NCI-H1436 (cell line): ENCODE measurements around the gene CCDC187.
A peak's percentile ranks its signal among the peaks of the same experiment; 100 is the strongest.
"Not testable (repeated sequence)": the region's sequence is repeated elsewhere in the genome, so short reads cannot be mapped to it uniquely, and the experiment has no call there.

Source experiments
- DNase-seq: peaks from one replicate; lab custom pipeline; 2025; lab: John Stamatoyannopoulos, UW

The CCDC187 gene

GRCh38 chr9:136239135-136239982, 64.5 kb downstream of the CCDC187 start:
- no peak for DNase-seq

DNA sequence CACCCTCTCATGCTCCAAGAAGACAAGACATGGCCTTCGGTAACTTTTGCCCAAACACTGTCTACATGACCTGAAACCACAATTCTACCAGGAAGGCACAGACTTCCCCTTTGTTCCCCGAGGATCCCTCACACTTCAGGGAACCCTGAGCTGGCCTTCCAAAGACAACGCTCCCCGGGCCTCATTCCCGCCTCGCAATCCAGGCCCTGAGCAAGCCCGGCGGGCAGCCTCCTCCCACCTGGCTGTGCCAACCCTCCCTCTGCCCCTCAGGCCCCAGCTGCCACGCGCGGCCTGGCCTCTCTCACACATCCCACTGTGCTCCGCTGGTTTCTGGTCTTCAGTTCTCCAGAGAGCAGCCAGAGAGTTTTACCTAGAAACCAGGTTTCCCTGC, 65.6 kb downstream of the CCDC187 start:
- no peak for DNase-seq

DNA sequence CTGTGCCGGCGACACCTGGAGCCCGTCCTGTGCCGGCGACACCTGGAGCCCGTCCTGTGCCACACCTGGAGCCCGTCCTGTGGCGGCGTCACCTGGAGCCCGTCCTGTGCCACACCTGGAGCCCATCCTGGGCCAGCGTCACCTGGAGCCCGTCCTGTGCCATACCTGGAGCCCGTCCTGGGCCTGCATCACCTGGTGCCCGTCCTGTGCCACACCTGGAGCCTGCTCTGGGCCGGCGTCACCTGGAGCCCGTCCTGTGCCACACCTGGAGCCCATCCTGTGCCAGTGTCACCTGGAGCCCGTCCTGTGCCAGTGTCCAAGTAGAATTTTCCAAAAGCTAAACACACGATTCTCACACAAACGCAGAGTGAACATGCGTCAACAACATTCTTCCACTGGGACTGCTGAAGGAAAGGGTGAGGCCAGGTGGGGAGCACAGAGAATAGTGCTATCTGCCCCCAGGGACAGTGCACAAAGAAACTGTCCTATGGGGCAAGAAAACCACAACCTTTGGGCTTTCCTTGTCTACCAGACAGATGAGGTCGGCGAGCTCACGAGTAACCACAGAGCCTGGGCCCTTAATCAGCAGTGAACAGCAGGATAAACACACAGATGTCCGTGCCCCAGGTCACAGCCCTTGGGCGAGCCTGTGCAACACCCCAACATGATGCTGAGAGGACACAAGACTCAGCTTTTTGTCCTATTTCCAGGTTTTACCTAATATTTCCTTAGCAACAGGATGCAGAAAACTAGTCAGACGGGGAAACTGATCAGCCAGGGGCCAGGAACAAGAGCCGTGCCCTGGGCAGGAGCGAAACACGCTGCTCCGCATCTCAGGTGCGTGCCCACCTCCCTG, 66.2 kb downstream of the CCDC187 start:
- no peak for DNase-seq

GRCh38 chr9:136236471-136237410, 67.2 kb downstream of the CCDC187 start:
- DNase-seq, result not testable (repeated sequence)

DNA sequence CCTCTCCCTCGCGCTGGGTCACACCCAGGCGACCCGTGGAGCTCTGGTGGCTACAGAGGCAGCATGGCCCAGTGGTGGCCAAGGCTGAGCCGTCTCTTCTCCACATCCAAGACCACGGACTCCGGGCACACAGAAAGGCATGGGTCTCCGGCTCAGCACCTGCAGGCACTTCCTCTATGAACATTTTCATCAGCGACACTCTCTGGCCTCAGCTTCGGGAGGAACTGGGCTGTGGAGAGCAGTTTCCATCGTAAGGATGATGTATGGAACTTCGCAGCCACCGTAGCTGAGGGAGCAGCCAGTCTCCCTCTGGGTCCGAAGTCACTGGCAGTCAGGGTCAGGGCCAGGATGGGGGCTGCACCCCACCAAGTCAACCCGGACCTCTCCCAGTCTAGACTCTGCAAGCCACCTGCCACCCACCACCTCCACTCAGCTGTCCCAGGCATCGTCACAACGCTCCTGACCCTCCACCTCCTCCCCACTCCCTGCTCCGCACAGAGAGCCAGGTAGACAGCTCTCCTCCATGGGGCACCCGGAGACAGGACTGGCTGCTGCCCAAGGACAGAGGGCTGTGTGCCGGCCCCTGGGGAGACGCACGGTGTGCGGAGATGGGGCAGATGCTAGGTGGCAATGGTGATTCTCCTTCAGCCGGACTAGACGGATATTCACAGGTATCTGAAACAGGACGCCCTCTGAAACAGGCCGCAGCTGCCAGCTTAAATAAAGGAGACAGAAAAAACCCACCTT, 68.0 kb downstream of the CCDC187 start:
- no peak for DNase-seq

DNA sequence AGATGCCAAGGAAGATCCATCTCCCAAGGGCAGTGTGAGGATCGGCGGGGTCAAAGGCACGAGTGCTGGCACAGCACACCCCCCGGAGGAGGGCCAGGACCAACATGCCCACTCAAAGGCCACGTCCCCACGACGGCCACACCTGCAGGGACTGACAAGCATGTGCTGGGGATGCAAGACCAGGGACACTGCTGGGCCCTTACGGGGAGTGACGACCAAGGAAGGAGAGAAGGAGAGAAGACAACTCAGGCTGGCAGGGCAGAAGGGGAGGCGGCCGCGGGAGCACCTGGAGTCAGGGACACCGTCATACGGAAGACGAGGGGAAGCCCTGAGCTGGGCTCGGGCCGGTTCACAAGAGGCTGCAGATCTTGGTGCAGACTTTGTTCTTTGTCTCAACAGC, 68.7 kb downstream of the CCDC187 start:
- DNase-seq, result no peak

GRCh38 chr9:136234597-136234996, 69.3 kb downstream of the CCDC187 start:
- no peak for DNase-seq

GRCh38 chr9:136233868-136234267, 70.0 kb downstream of the CCDC187 start:
- no peak for DNase-seq

DNA sequence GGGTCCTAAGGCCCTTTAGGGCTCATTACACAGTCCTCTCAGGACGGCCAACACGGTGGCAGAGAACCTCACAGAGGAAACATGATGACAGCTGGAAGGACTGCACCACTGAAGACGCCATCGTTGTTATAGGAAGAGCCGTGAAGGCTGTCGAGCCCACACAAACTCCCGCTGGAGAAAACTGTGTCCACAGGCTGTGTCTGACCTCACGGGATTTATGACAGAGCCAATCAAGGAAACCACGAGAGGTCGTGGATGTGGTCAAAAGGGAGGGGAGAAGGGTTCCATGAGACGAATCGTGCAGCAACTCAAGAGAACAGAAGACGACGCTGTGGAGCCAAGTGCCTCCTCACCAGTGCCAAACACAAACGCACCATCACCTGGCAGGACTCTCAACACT, 70.5 kb downstream of the CCDC187 start:
- no peak for DNase-seq

DNA sequence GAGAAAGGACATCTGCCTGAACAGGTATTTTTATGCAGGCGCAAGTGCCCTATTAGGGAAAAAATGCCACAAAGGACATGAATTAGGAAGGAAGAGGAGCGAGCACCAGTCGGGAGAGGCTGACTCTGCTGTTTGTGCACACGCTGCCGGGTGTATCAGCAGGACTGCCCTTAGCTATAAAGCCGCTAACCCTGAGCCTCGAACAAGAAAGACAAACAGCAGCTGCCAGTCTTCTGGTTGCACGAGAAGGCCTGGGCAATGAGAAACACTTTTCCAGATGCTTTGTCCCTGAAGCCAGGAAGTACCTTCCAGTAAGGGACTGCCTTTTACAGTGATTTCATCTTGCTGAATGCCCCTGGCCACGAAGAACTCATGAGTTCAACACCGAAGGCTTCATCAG, 70.9 kb downstream of the CCDC187 start:
- DNase-seq, result no peak

GRCh38 chr9:136231478-136232297, 72.2 kb downstream of the CCDC187 start:
- no peak for DNase-seq

GRCh38 chr9:136230773-136231172, 73.1 kb downstream of the CCDC187 start:
- DNase-seq, result no peak

DNA sequence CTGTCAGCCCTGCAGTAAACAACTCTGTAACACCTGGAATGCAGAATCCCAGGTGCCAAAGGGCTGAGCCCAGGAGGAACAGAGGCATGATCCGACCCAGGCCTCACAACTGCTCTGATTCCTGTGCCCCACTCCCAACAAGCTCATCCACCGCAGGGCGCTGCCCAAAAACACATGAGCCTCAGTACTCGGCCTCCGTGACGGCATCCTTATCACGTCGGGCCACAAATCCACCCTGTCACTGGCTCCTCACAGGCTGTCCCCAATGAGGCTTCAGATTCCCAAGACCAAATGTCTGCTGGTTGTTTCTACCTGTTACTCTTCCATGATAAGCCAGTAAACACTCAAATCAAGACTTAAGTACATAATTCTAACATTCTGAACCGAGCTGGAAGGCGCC, 73.5 kb downstream of the CCDC187 start:
- DNase-seq, result no peak

- DNase-seq, result no peak
These were observed 74.5 kb downstream of the CCDC187 start for GRCh38 chr9:136229096-136230065.

DNA sequence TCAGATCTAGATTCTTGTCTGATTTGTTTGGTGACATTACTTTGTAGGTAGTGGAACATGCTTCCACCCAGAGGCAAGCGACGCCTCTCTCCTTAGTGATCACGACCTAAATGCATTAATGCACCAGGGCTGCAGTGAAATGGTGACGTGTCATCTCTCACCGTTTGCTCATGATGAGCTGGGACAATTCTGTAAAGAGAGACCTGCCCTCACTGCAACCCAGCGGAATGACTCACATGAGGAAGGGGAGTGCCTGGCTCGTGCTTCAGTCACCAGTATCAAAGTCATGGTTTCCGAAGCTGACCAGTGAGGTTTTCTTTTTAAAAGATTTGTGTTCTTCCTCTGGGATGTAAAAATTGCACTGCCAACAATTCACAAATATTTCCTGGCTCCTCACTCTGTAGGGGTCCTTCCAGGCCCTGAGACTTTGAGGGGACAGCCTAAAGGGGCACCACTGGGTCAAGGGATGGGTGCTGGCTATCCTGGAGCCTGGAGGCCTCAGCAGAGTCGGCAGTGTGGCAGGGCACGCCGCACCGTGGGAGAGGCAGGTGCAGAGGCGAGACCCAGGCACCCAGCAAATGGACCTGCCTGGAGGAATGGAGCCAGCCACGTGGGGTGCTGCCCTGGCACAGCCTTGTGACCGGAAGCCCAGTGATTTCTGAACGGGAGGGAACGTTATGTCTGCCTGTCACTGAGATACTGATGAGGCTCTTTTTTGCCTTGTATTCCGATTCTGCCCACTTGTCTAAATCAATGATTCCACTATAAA, 75.6 kb downstream of the CCDC187 start:
- DNase-seq, result no peak

- no peak for DNase-seq
These were observed 77.0 kb downstream of the CCDC187 start for GRCh38 chr9:136226680-136227407.

GRCh38 chr9:136225748-136226679, 77.9 kb downstream of the CCDC187 start:
- DNase-seq, result peak; percentile 34
